ENCODE results near the gene RXFP2. TPM values are rescaled to one million over a fixed set of nuclear protein-coding genes. Genes with fewer than 3 reads are reported as not detected.

Gene RXFP2
- total and polyA plus RNA-seq, 5 experiments from 2014 or later: not detected

GRCh38 chr13:31772231-31772630 lies 32.9 kb downstream of the RXFP2 start:
- Mint-ChIP-seq H3K4me1 (peaks cover 4 to 11% (median 7%) of the 10 kb centered on the region in 4 donors), H3K27ac (no peak overlapping the region), H3K4me3 (no peak overlapping the region), H3K9me3 (no peaks in the 10 kb centered on the region), H3K36me3 (no peaks in the 10 kb centered on the region), H3K27me3 (no peaks in the 10 kb centered on the region)
- DNase-seq (no peak), ATAC-seq (no peak)
- POLR2A ChIA-PET: no interaction called here

GRCh38 chr13:31773538-31773937 lies 34.2 kb downstream of the RXFP2 start:
- Mint-ChIP-seq H3K27ac (peak overlapping the region in 1 of 10 donors; percentile 9), H3K36me3 (no peaks in the 10 kb centered on the region), H3K4me3 (peak overlapping the region; percentile 0 to 65 (median 40)), H3K4me1 (peaks cover 4 to 11% (median 7%) of the 10 kb centered on the region in 4 donors), H3K9me3 (no peaks in the 10 kb centered on the region), H3K27me3 (peaks cover 0 to 2% (median under 1%) of the 10 kb centered on the region in 5 donors)
- POLR2A ChIA-PET: no interaction called here
- DNase-seq (no peak), ATAC-seq (no peak)

- DNase-seq: no peak
- Mint-ChIP-seq H3K36me3 (no peaks in the 10 kb centered on the region), H3K4me1 (peaks cover 4 to 11% (median 7%) of the 10 kb centered on the region in 4 donors), H3K4me3 (no peak overlapping the region), H3K27ac (no peak overlapping the region), H3K9me3 (no peaks in the 10 kb centered on the region), H3K27me3 (peaks cover 0 to 10% (median 4%) of the 10 kb centered on the region in 5 donors)
- POLR2A ChIA-PET: no interaction called here
- no peak for ATAC-seq
These were observed 34.9 kb downstream of the RXFP2 start for GRCh38 chr13:31774186-31774750.

GRCh38 chr13:31775148-31775547 lies 35.8 kb downstream of the RXFP2 start:
- DNase-seq (no peak), ATAC-seq (no peak)
- Mint-ChIP-seq H3K9me3 (no peaks in the 10 kb centered on the region), H3K4me1 (peaks cover 4 to 11% (median 7%) of the 10 kb centered on the region in 4 donors), H3K27me3 (peaks cover 1 to 18% (median 7%) of the 10 kb centered on the region in 5 donors), H3K36me3 (no peaks in the 10 kb centered on the region), H3K4me3 (no peak overlapping the region), H3K27ac (no peak overlapping the region)
- POLR2A ChIA-PET: no interaction called here

GRCh38 chr13:31775686-31776085 lies 36.4 kb downstream of the RXFP2 start:
- no peak overlapping the region for H3K4me3 Mint-ChIP-seq
- DNase-seq (no peak), ATAC-seq (no peak)
- no peaks in the 10 kb centered on the region for H3K9me3 Mint-ChIP-seq
- POLR2A ChIA-PET: no interaction called here
- H3K4me1 Mint-ChIP-seq: peaks cover 4 to 11% (median 7%) of the 10 kb centered on the region in 4 donors
- no peak overlapping the region for H3K27ac Mint-ChIP-seq
- H3K27me3 Mint-ChIP-seq: peaks cover 1 to 21% (median 7%) of the 10 kb centered on the region in 5 donors
- no peaks in the 10 kb centered on the region for H3K36me3 Mint-ChIP-seq

- Mint-ChIP-seq H3K4me1 (no peaks in the 10 kb centered on the region), H3K36me3 (no peaks in the 10 kb centered on the region), H3K27ac (no peak overlapping the region), H3K4me3 (no peak overlapping the region), H3K9me3 (no peaks in the 10 kb centered on the region), H3K27me3 (peaks cover 4 to 34% (median 11%) of the 10 kb centered on the region in 5 donors)
- ATAC-seq: no peak
- POLR2A ChIA-PET: no interaction called here
- no peak for DNase-seq
These were observed 41.7 kb downstream of the RXFP2 start for GRCh38 chr13:31781064-31781463.

GRCh38 chr13:31786011-31786410 lies 46.7 kb downstream of the RXFP2 start:
- POLR2A ChIA-PET: no interaction called here
- no peak overlapping the region for H3K27ac Mint-ChIP-seq
- H3K27me3 Mint-ChIP-seq: peaks cover 0 to 19% (median 9%) of the 10 kb centered on the region in 5 donors
- H3K36me3 Mint-ChIP-seq: no peaks in the 10 kb centered on the region
- ATAC-seq: no peak
- no peak overlapping the region for H3K4me3 Mint-ChIP-seq
- H3K4me1 Mint-ChIP-seq: no peaks in the 10 kb centered on the region
- DNase-seq: no peak
- no peaks in the 10 kb centered on the region for H3K9me3 Mint-ChIP-seq

GRCh38 chr13:31790992-31791391 lies 51.7 kb downstream of the RXFP2 start:
- Mint-ChIP-seq H3K27me3 (peaks cover 0 to 18% (median 0%) of the 10 kb centered on the region in 5 donors), H3K36me3 (no peaks in the 10 kb centered on the region), H3K4me3 (no peak overlapping the region), H3K9me3 (no peaks in the 10 kb centered on the region), H3K27ac (no peak overlapping the region), H3K4me1 (no peaks in the 10 kb centered on the region)
- ATAC-seq (no peak), DNase-seq (no peak)
- POLR2A ChIA-PET: no interaction called here

- no peak for DNase-seq
- H3K36me3 Mint-ChIP-seq: no peaks in the 10 kb centered on the region
- POLR2A ChIA-PET: no interaction called here
- no peak for ATAC-seq
- H3K4me1 Mint-ChIP-seq: no peaks in the 10 kb centered on the region
- peaks cover 3 to 24% (median 9%) of the 10 kb centered on the region in 5 donors for H3K27me3 Mint-ChIP-seq
- H3K9me3 Mint-ChIP-seq: no peaks in the 10 kb centered on the region
- no peak overlapping the region for H3K4me3 Mint-ChIP-seq
- H3K27ac Mint-ChIP-seq: no peak overlapping the region
These were observed 53.9 kb downstream of the RXFP2 start for GRCh38 chr13:31793246-31793645.

- POLR2A ChIA-PET: no interaction called here
- no peak for DNase-seq
- H3K36me3 Mint-ChIP-seq: no peaks in the 10 kb centered on the region
These were observed 55.1 kb downstream of the RXFP2 start for GRCh38 chr13:31794452-31794851.

GRCh38 chr13:31797154-31797775 lies 57.9 kb downstream of the RXFP2 start:
- Mint-ChIP-seq H3K36me3 (peaks cover 0 to 3% (median 0%) of the 10 kb centered on the region in 3 donors), H3K4me1 (peaks cover 0 to 9% (median 0%) of the 10 kb centered on the region in 4 donors), H3K27me3 (peaks cover 5 to 24% (median 9%) of the 10 kb centered on the region in 5 donors), H3K9me3 (peaks cover 0 to 3% (median 0%) of the 10 kb centered on the region in 9 donors), H3K4me3 (no peak overlapping the region), H3K27ac (no peak overlapping the region)
- POLR2A ChIA-PET: no interaction called here
- no peak for DNase-seq
- no peak for ATAC-seq

More at GRCh38 chr13:31794452-31794851, 55.1 kb downstream of the RXFP2 start:
- Mint-ChIP-seq H3K4me1 (no peaks in the 10 kb centered on the region), H3K4me3 (no peak overlapping the region), H3K9me3 (peaks cover 0 to 3% (median 0%) of the 10 kb centered on the region in 9 donors), H3K27ac (no peak overlapping the region), H3K27me3 (peaks cover 3 to 26% (median 9%) of the 10 kb centered on the region in 5 donors)
- ATAC-seq: no peak

GRCh38 chr13:31798189-31798588 lies 58.9 kb downstream of the RXFP2 start:
- no peak for ATAC-seq
- Mint-ChIP-seq H3K27me3 (peaks cover 5 to 24% (median 9%) of the 10 kb centered on the region in 5 donors), H3K36me3 (peaks cover 0 to 3% (median 0%) of the 10 kb centered on the region in 3 donors), H3K4me1 (peaks cover 0 to 15% (median 0%) of the 10 kb centered on the region in 4 donors), H3K4me3 (no peak overlapping the region), H3K9me3 (peaks cover 0 to 3% (median 0%) of the 10 kb centered on the region in 9 donors), H3K27ac (no peak overlapping the region)
- DNase-seq: no peak
- POLR2A ChIA-PET: no interaction called here

- peaks cover 0 to 17% (median 0%) of the 10 kb centered on the region in 4 donors for H3K4me1 Mint-ChIP-seq
- peaks cover 2 to 14% (median 5%) of the 10 kb centered on the region in 5 donors for H3K27me3 Mint-ChIP-seq
- ATAC-seq: no peak
- H3K27ac Mint-ChIP-seq: no peak overlapping the region
- no peak overlapping the region for H3K4me3 Mint-ChIP-seq
- H3K36me3 Mint-ChIP-seq: peaks cover 0 to 3% (median 0%) of the 10 kb centered on the region in 3 donors
- no peak for DNase-seq
- POLR2A ChIA-PET: no interaction called here
- H3K9me3 Mint-ChIP-seq: peaks cover 0 to 3% (median 0%) of the 10 kb centered on the region in 9 donors
These were observed 61.8 kb downstream of the RXFP2 start for GRCh38 chr13:31801088-31801487.

All from naive thymus-derived CD8-positive, alpha-beta T cell (primary cell).